ENCODE measurements around the gene RTN1. TPM values are rescaled to one million over a fixed set of nuclear protein-coding genes. Genes with fewer than 3 reads are reported as not detected.

RTN1 gene
- total and polyA plus RNA-seq, 9 of the 15 experiments (the other 6 are each of a cell fraction or from before 2014, with no cell fraction given) = 0.03 to 0.09 TPM; not detected in 7

- TF ChIP-seq ZNF717 (CRISPR knock-in tag; IDR thresholded peaks at IDR 0.05) (no peak), NR2C2 (CRISPR knock-in tag; IDR thresholded peaks at IDR 0.05) (no peak), NR2C2 (tag; IDR thresholded peaks at IDR 0.05) (no peak), BRCA1 (IDR thresholded peaks at IDR 0.05) (no peak), BRCA1 (CRISPR knock-in tag; IDR thresholded peaks at IDR 0.05) (no peak), ATF3 (IDR thresholded peaks at IDR 0.05) (no peak), ATF3 (CRISPR knock-in tag; conservative IDR thresholded peaks at IDR 0.05) (no peak)
Observed at GRCh38 chr14:59580911-59581310, 289.7 kb downstream of the RTN1 start (continued).

DNA sequence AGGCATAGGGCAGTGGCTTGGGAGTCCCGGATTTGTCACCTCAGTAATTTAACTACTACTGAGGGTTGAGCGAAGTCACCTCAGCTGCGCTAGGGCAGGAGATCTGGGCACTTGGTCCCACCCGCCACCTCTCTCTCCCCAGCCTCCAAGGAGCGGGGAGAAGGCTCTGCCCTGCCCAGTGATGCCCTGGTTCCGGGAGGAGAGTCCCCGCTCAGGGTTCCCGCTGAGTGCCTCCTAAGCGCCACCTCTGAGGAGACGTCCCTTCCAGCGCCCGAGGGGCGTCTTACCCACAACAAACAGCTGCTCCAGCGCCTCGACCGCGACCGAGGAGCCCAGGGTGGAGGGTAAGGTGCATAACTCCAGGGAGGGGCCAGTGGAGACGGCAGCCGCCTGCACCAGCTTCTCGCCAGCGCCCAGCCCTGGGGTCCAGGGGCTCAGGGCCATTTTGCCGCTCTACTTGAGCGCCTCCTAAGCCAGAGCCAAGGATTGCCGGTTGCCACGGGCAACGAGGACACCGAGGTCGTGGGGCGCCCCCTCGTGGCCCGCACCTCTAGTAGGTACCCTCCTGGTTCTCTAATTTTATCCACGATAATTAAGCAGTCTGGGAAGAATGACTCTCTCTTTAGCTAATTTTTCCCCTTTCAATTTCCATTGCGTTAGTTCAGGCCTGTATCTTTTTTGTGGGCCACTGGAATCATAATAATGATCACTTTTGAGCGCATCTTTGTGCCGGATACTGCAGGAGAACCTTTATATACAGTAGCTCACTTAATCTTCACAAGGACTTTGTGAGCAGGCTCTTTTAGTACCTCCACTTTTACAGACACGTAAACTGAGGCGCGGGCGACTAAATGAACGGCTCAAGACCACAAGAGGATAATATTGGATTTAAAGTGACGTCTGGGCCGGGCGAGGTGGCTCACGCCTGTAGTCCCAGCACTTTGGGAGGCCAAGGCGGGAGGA, 294.0 kb downstream of the RTN1 start, which contains the start of gene CCDC175:
CCDC175 (minus strand) TSS at position 481 of the 963 bp plus-strand sequence; CDS start at position 444, 37 bp downstream.
- no peak within 1 kb of the TSS for H3K27ac ChIP-seq (ENCODE audit: extremely low read depth, low read depth, low read length)
- H3K4me2 ChIP-seq (ENCODE audit: insufficient read depth, low read length) = peak within 1 kb of the TSS; percentile 74
- peaks cover 0 to 6% of the 10 kb centered on the region in 2 experiments; a peak in 2 of 5 replicates for H3K4me1 ChIP-seq (replicated peaks in 1 of 2; ENCODE audit: control insufficient read depth in 2 of 2, insufficient read depth in 2 of 2, low read length in 2 of 2)
- intact Hi-C loops (cut with micrococcal nuclease) (loop anchor here (1.0 to 10.0 kb wide), 4 partner anchors 69 to 552 kb away; no protein-coding TSS in a partner anchor), in situ Hi-C loops (cut with MboI) (loop anchor here (10.0 kb wide), 1 partner anchor 452 kb away; no protein-coding TSS in a partner anchor)
- peak within 1 kb of the TSS; percentile 72 for H2AFZ ChIP-seq (ENCODE audit: low read depth, low read length)
- no peaks in the 10 kb centered on the region for H3K9me1 ChIP-seq (ENCODE audit: control insufficient read depth, insufficient read depth, low read length)
- peak within 1 kb of the TSS; percentile 41 for H3K4me3 ChIP-seq
- ChIA-PET CTCF (ENCODE audit: low intra/inter-chr PET ratio) (interaction anchor here (0.7 to 1.0 kb wide), 3 partner anchors 67 to 450 kb away, joined by 3 to 4 read pairs (median 3); no protein-coding TSS in a partner anchor), POLR2A (interaction anchor here (0.6 to 1.0 kb wide), 4 partner anchors 16 to 1256 kb away, joined by 3 to 5 read pairs (median 4); no protein-coding TSS in a partner anchor)
- no peaks in the 10 kb centered on the region for H3K36me3 ChIP-seq (ENCODE audit: control insufficient read depth, insufficient read depth, low read length)
- DNase-seq (ENCODE audit: extremely low read depth in 1 of 4, low spot score in 3 of 4) = peak; percentile 75 to 86 (median 82)
- ATAC-seq = peak; percentile 100
- H3K9ac ChIP-seq (ENCODE audit: insufficient read depth in 1 of 2, low read depth in 2 of 2, low read length in 2 of 2) = 0 out of 4 replicates have a peak within 1 kb of the TSS, but pooled peaks of 1 of the 2 experiments have one; percentile 1
- H3K27me3 ChIP-seq (ENCODE audit: control insufficient read depth in 2 of 2, insufficient read depth in 2 of 2, low read length in 2 of 2) = peaks cover 0 to 5% of the 10 kb centered on the region in 2 experiments; a peak in 2 of 5 replicates
- H4K20me1 ChIP-seq (replicated peaks; ENCODE audit: control insufficient read depth, insufficient read depth, low read length) = no peaks in the 10 kb centered on the region
- 8% methylated on average over 38 of the region's 46 CpGs for WGBS (ENCODE audit: insufficient coverage, low coverage, missing lambda C conversion rate)
- no peaks in the 10 kb centered on the region for H3K9me3 ChIP-seq (replicated peaks; ENCODE audit: control insufficient read depth, insufficient read depth, low read depth, low read length)
- BruUV-seq (replicated peaks) = no TSS peak
- H3K79me2 ChIP-seq (ENCODE audit: control insufficient read depth, insufficient read depth, low read length) = no peaks in the 10 kb centered on the region
- FAIRE-seq = no peak
- TF ChIP-seq CHD2 (IDR thresholded peaks at IDR 0.05; ENCODE audit: low read depth, low read length) (no peak), SMC3 (conservative IDR thresholded peaks at IDR 0.05; ENCODE audit: insufficient read depth, low read depth, low read length) (peak; percentile 59), NEUROD1 (IDR thresholded peaks at IDR 0.05; ENCODE audit: borderline replicate concordance, low read depth, low read length, partially characterized antibody) (peak; percentile 52), MTA2 (IDR thresholded peaks at IDR 0.05; ENCODE audit: low read depth) (no peak)

All from K562 (cell line).